ENCODE measurements around the gene FAF1. TPM values are rescaled to one million over a fixed set of nuclear protein-coding genes. Genes with fewer than 3 reads are reported as not detected.

Gene FAF1
- total and polyA plus RNA-seq, 2 of the 8 experiments (the other 6 are each of a cell fraction or from before 2014, with no cell fraction given): 10.8 to 65.9 TPM

GRCh38 chr1:50661626-50662025 lies 298.4 kb downstream of the FAF1 start:
- no peak overlapping the region for H3K4ac ChIP-seq (replicated peaks; ENCODE audit: insufficient read length, low read depth, low read length)
- no peak for FAIRE-seq
- 54% methylated on average over 5 of the region's 5 CpGs; no CpG with 5 or more reads in 1 of the 2 experiments for WGBS, 2 experiments (ENCODE audit: extremely low coverage in 1 of 2, insufficient coverage in 1 of 2, insufficient read length in 1 of 2, insufficient replicate concordance in 2 of 2, low coverage in 1 of 2, low lambda C conversion rate in 2 of 2, missing lambda C conversion rate in 1 of 2)
- TF ChIP-seq SIX5 (IDR thresholded peaks at IDR 0.05; ENCODE audit: low read depth, low read length): no peak
- TF ChIP-seq SRF (IDR thresholded peaks at IDR 0.05; ENCODE audit: low read depth, low read length): no peak
- TF ChIP-seq EP300 (IDR thresholded peaks at IDR 0.05; ENCODE audit: borderline replicate concordance in 1 of 2, low read depth in 2 of 2, low read length in 2 of 2): no peak
- no peak for TF ChIP-seq CBX8 (IDR thresholded peaks at IDR 0.05; ENCODE audit: borderline replicate concordance, low read depth, low read length)
- no peak for TF ChIP-seq NRF1 (IDR thresholded peaks at IDR 0.05; ENCODE audit: low read depth, low read length)
- TF ChIP-seq KDM5A (IDR thresholded peaks at IDR 0.05; ENCODE audit: low read length): no peak
- no peak for TF ChIP-seq RFX5 (IDR thresholded peaks at IDR 0.05; ENCODE audit: borderline replicate concordance, low read depth, low read length)
- TF ChIP-seq EZH2 (IDR thresholded peaks at IDR 0.05; ENCODE audit: low read depth, low read length, severe bottlenecking): no peak

More at GRCh38 chr1:50661626-50662025, 298.4 kb downstream of the FAF1 start:
- Histone ChIP-seq H3K27ac (ENCODE audit: low read depth, low read length) (no peak overlapping the region), H4K5ac (ENCODE audit: insufficient read length, low read depth, low read length) (no peak overlapping the region), H3K9ac (replicated peaks in 1 of 4; ENCODE audit: extremely low read depth in 1 of 4, low read depth in 3 of 4, low read length in 3 of 4) (peak overlapping the region in 1 of 4 experiments; percentile 34; a peak in 1 of 7 replicates), H3K36me3 (ENCODE audit: control insufficient read depth in 2 of 4, insufficient read depth in 4 of 4, low read length in 3 of 4) (no peaks in the 10 kb centered on the region), H4K91ac (replicated peaks; ENCODE audit: insufficient read length, low read length) (no peak overlapping the region), H2BK15ac (ENCODE audit: low read length) (no peak overlapping the region), H4K20me1 (replicated peaks in 1 of 2; ENCODE audit: control insufficient read depth in 1 of 2, insufficient read depth in 2 of 2, low read length in 2 of 2) (no peaks in the 10 kb centered on the region), H3K56ac (replicated peaks; ENCODE audit: insufficient read length, low read depth, low read length) (no peak overlapping the region), H2AFZ (ENCODE audit: low read length) (no peak overlapping the region), H2BK5ac (ENCODE audit: low read depth, low read length) (no peak overlapping the region), H3K79me1 (ENCODE audit: low read depth, low read length) (no peaks in the 10 kb centered on the region), H3K9me3 (ENCODE audit: insufficient read depth in 2 of 2, low read depth in 1 of 2, low read length in 1 of 2) (no peaks in the 10 kb centered on the region), H3K27me3 (replicated peaks in 1 of 4; ENCODE audit: control insufficient read depth in 3 of 4, extremely low read depth in 1 of 4, insufficient read depth in 3 of 4, low read length in 3 of 4) (no peaks in the 10 kb centered on the region), H3K18ac (ENCODE audit: extremely low read depth, low read length) (no peak overlapping the region), H3K4me1 (replicated peaks in 1 of 4; ENCODE audit: control insufficient read depth in 3 of 4, insufficient read depth in 4 of 4, low read length in 3 of 4) (peaks cover 0 to 5% (median 0%) of the 10 kb centered on the region in 4 experiments; a peak in 1 of 7 replicates), H3K4me3 (ENCODE audit: extremely low read depth in 1 of 4, insufficient read depth in 2 of 4, low read depth in 3 of 4, low read length in 4 of 4) (no peak overlapping the region), H3K79me2 (ENCODE audit: control insufficient read depth in 1 of 2, insufficient read depth in 2 of 2, low read length in 2 of 2) (no peaks in the 10 kb centered on the region), H3K4me2 (ENCODE audit: insufficient read depth in 1 of 2, low read depth in 2 of 2, low read length in 2 of 2) (no peak overlapping the region), H4K8ac (ENCODE audit: extremely low read depth, insufficient read depth, low read length) (no peak overlapping the region), H2AK5ac (ENCODE audit: low read depth, low read length) (no peak overlapping the region), H2BK120ac (replicated peaks; ENCODE audit: low read depth, low read length) (no peak overlapping the region), H2BK12ac (ENCODE audit: low read depth, low read length) (no peak overlapping the region), H3K23ac (ENCODE audit: insufficient read length) (no peak overlapping the region), H3K23me2 (ENCODE audit: low read depth, low read length) (no peaks in the 10 kb centered on the region), H2BK20ac (ENCODE audit: low read length) (no peak overlapping the region), H3K14ac (ENCODE audit: insufficient read length) (no peak overlapping the region)
- no peak for DNase-seq (ENCODE audit: low read depth in 1 of 2, low spot score in 2 of 2)
- POLR2A ChIA-PET (ENCODE audit: partially characterized antibody): interaction anchor here (0.6 kb wide), 1 partner anchor 238 kb away, joined by 3 read pairs; the partner anchor contains the start of gene DMRTA2
- CTCF ChIA-PET (ENCODE audit: partially characterized antibody): interaction anchor here (0.9 kb wide), 1 partner anchor 303 kb away, joined by 3 read pairs; no protein-coding TSS in a partner anchor

Data from H1 (cell line).